K562 (cell line): ENCODE measurements around the gene TPD52L1. TPM values are rescaled to one million over a fixed set of nuclear protein-coding genes. Genes with fewer than 3 reads are reported as not detected.

Experiments
- ATAC-seq: fragments of 200-7000 bp; cut with Tn5 transposase; 3 replicates; pipeline ENCODE4 v1.9.1; 2020; ENCODE audit warnings: moderate library complexity
- BruUV-seq: library from RNA; stranded (reverse); fragments of 400-500 nt; replicated peaks from 2 replicates; lab custom pipeline; 2021; lab: Mats Ljungman, UMichigan
- CTCF ChIA-PET: fragments of 300-600 bp; formaldehyde crosslinking; extraction: SDS; loops from one replicate; lab custom pipeline; 2021; ENCODE audit warnings: low intra/inter-chr PET ratio; lab: Yijun Ruan, JAX
- POLR2A ChIA-PET: fragments of 300-600, 350-650 bp; sonication (Branson Sonifier 250); formaldehyde crosslinking; extraction: SDS; loops from one replicate; lab custom pipeline; 2021; ENCODE audit warnings: antibody characterized with exemption, inconsistent platforms; lab: Yijun Ruan, JAX
- DNase-seq, 4 experiments: peaks; one replicate each; pipeline versions ENCODE4 v3.0.0 to v3.0.0-alpha.2; 2011 to 2018; ENCODE audit warnings: low spot score in 3 of 4, mixed read lengths in 3 of 4; ENCODE audit errors: extremely low read depth in 1 of 4
- FAIRE-seq: peaks from 2 replicates; lab custom pipeline; 2011; peaks lifted over from hg19 to GRCh38; lab: Jason Lieb, UNC
- H2AFZ ChIP-seq: 2 replicates; pipeline ENCODE4 v1.6.0; 2011; ENCODE audit warnings: low read depth, low read length, control low read depth, inconsistent platforms
- H3K27ac ChIP-seq: fragments of 200-600 bp; 3 replicates; pipeline ENCODE4 v1.8.0; 2011; ENCODE audit warnings: low read depth, mild to moderate bottlenecking, control low read depth, inconsistent platforms, low read length, moderate library complexity, mixed read lengths; ENCODE audit errors: extremely low read depth
- H3K27me3 ChIP-seq, 2 experiments: fragments of 300-600 bp in 1 of 2; 2 replicates in 1 of 2; 3 replicates in 1 of 2; pipeline versions ENCODE4 v1.6.0 to v1.8.0; 2011; ENCODE audit warnings: inconsistent platforms in 2 of 2, low read length in 2 of 2, mild to moderate bottlenecking in 1 of 2, mixed read lengths in 1 of 2, moderate library complexity in 1 of 2; ENCODE audit not compliant: control insufficient read depth in 2 of 2, insufficient read depth in 2 of 2
- H3K36me3 ChIP-seq: fragments of 300-600 bp; 3 replicates; pipeline ENCODE4 v1.8.0; 2011; ENCODE audit warnings: mild to moderate bottlenecking, low read length, inconsistent platforms; ENCODE audit not compliant: control insufficient read depth, insufficient read depth
- H3K4me1 ChIP-seq, 2 experiments: fragments of 200-600 bp in 1 of 2; replicated peaks in 1 of 2; 2 replicates in 1 of 2; 3 replicates in 1 of 2; pipeline versions ENCODE4 v1.5.1 to v1.8.0; 2011; ENCODE audit warnings: inconsistent platforms in 2 of 2, low read length in 2 of 2, mild to moderate bottlenecking in 1 of 2, mixed read lengths in 1 of 2, moderate library complexity in 1 of 2; ENCODE audit not compliant: control insufficient read depth in 2 of 2, insufficient read depth in 2 of 2
- H3K4me2 ChIP-seq: 2 replicates; pipeline ENCODE4 v1.6.1; 2011; ENCODE audit warnings: low read length, control low read depth, inconsistent platforms, mixed read lengths; ENCODE audit not compliant: insufficient read depth
- H3K4me3 ChIP-seq: fragments of 200-600 bp; sonication (generic), shearing (Covaris generic); 2 replicates; pipeline ENCODE4 v1.5.1; 2016; ENCODE audit warnings: control low read depth, inconsistent platforms
- H3K79me2 ChIP-seq: fragments of 200-600 bp; 3 replicates; pipeline ENCODE4 v1.8.0; 2011; ENCODE audit warnings: low read length, inconsistent platforms; ENCODE audit not compliant: control insufficient read depth, insufficient read depth
- H3K9ac ChIP-seq, 2 experiments: 2 replicates each; pipeline versions ENCODE4 v1.6.0 to v1.6.1; 2011; ENCODE audit warnings: low read depth in 2 of 2, low read length in 2 of 2, control low read depth in 1 of 2, inconsistent platforms in 1 of 2, mild to moderate bottlenecking in 1 of 2, mixed read lengths in 1 of 2; ENCODE audit not compliant: insufficient read depth in 1 of 2
- H3K9me1 ChIP-seq: one replicate; pipeline ENCODE4 v1.6.0; 2011; ENCODE audit warnings: inconsistent platforms, mild to moderate bottlenecking, low read length, moderate library complexity; ENCODE audit not compliant: control insufficient read depth, insufficient read depth
- H3K9me3 ChIP-seq: replicated peaks from 2 replicates; pipeline ENCODE4 v1.5.1; 2011; ENCODE audit warnings: low read depth, low read length, inconsistent platforms; ENCODE audit not compliant: control insufficient read depth, insufficient read depth
- H4K20me1 ChIP-seq: replicated peaks from 2 replicates; pipeline ENCODE4 v1.6.1; 2011; ENCODE audit warnings: low read length, inconsistent platforms, mixed read lengths; ENCODE audit not compliant: control insufficient read depth, insufficient read depth
- CBFA2T3 ChIP-seq: fragments of 450-650 bp; IDR thresholded peaks from 2 replicates; pipeline ENCODE4 v1.6.1; 2017
- CEBPG ChIP-seq, 3 experiments: fragments of 200-800 bp in 1 of 3; sonication (Bioruptor generic) in 1 of 3; sonication (generic) in 1 of 3; formaldehyde crosslinking in 1 of 3; IDR thresholded peaks in 2 of 3; conservative IDR thresholded peaks in 1 of 3; 2 replicates each; pipeline versions ENCODE4 v1.6.1 to v1.8.0; 2016 to 2022; ENCODE audit warnings: missing compliant biosample characterization in 2 of 3, missing genetic modification characterization in 2 of 3, mild to moderate bottlenecking in 1 of 3, missing genetic modification reagents in 1 of 3
- NFIX ChIP-seq: fragments of 250-450 bp; sonication (Bioruptor Pico); IDR thresholded peaks from 2 replicates; pipeline ENCODE4 v1.4.0; 2020; ENCODE audit warnings: low read depth, mild to moderate bottlenecking, moderate library complexity
- NR2F6 ChIP-seq: fragments of 450-650 bp; formaldehyde crosslinking; IDR thresholded peaks from 2 replicates; pipeline ENCODE4 v1.4.0; 2020; ENCODE audit warnings: mild to moderate bottlenecking
- POLR2AphosphoS2 ChIP-seq: IDR thresholded peaks from 2 replicates; pipeline ENCODE4 v1.6.1; 2012; ENCODE audit warnings: low read length, improper control_type of control experiment
- PRMT5 ChIP-seq: sonication (generic); formaldehyde crosslinking; IDR thresholded peaks from 2 replicates; pipeline ENCODE4 v1.5.0; 2020; ENCODE audit warnings: missing genetic modification reagents
- RERE ChIP-seq: sonication (generic); formaldehyde crosslinking; IDR thresholded peaks from 2 replicates; pipeline ENCODE4 v1.8.0; 2023; ENCODE audit warnings: missing genetic modification reagents, mild to moderate bottlenecking, borderline replicate concordance
- SIN3B ChIP-seq: fragments of 450-650 bp; IDR thresholded peaks from 2 replicates; pipeline ENCODE4 v1.6.1; 2017; ENCODE audit warnings: low read depth, mild to moderate bottlenecking, moderate library complexity
- SOX6 ChIP-seq: fragments of 450-650 bp; IDR thresholded peaks from 2 replicates; pipeline ENCODE4 v1.6.1; 2014; ENCODE audit warnings: mild to moderate bottlenecking
- TCF7L2 ChIP-seq: fragments of 150-350 bp; IDR thresholded peaks from 2 replicates; pipeline ENCODE4 v1.6.1; 2016; ENCODE audit warnings: low read depth, mild to moderate bottlenecking, low read length, moderate library complexity
- U2AF1 ChIP-seq: fragments of 200-400 bp; formaldehyde crosslinking; optimal IDR thresholded peaks from 2 replicates; pipeline ENCODE3; 2017; ENCODE audit warnings: mild to moderate bottlenecking, low read depth, low read length, moderate library complexity
- ZBTB2 ChIP-seq: fragments of 450-650 bp; IDR thresholded peaks from 2 replicates; pipeline ENCODE4 v1.6.1; 2016; ENCODE audit warnings: antibody characterized with exemption
- ZNF444 ChIP-seq: fragments of 250-450 bp; sonication (Bioruptor Pico); IDR thresholded peaks from 2 replicates; pipeline ENCODE4 v1.4.0; 2020; ENCODE audit warnings: mild to moderate bottlenecking, moderate library complexity
- ZZZ3 ChIP-seq: fragments of 450-650 bp; IDR thresholded peaks from 2 replicates; pipeline ENCODE4 v1.6.1; 2016; ENCODE audit warnings: antibody characterized with exemption, mild to moderate bottlenecking, moderate library complexity
- WGBS: fragments of 100-300 bp; shearing (Covaris generic); methylation state at CpG from one replicate; pipeline ENCODE4 v1.1.6; 2016; ENCODE audit warnings: low coverage, mixed read lengths; ENCODE audit not compliant: insufficient coverage; ENCODE audit errors: missing lambda C conversion rate; 5-methylcytosine and 5-hydroxymethylcytosine counted together
- in situ Hi-C: fragments of 300-500 bp; cut with MboI; formaldehyde crosslinking; loops from 4 replicates; pipeline ENCODE4 v1.15.0; 2018; ENCODE audit warnings: inconsistent platforms, mixed read lengths
- intact Hi-C: fragments of 100-400 bp; cut with micrococcal nuclease; formaldehyde crosslinking; loops from 2 replicates; pipeline ENCODE4 v1.14.2; 2022
- polyA plus RNA-seq, 8 experiments: library from polyadenylated mRNA; depleted of rRNA in 4 of 8; stranded (reverse) in 5 of 8; unstranded in 3 of 8; fragments of >200 nt; fragmentation: Nextera tagmentation in 2 of 8; fragmentation: Illumina TruSeq in 1 of 8; extraction: Ambion mirVana in 2 of 8; extraction: Trizol in 1 of 8; gene quantifications; 2 replicates each; pipeline versions ENCODE4 v1.2.1 to v1.2.3, GENCODE V29; 2011 to 2014; ENCODE audit warnings: inconsistent platforms in 1 of 8, missing spikeins in 1 of 8
- total RNA-seq, 7 experiments: library from RNA; depleted of rRNA in 6 of 7; stranded (reverse); fragments of >200 nt in 6 of 7; fragmentation: Illumina TruSeq in 2 of 7; extraction: Trizol in 2 of 7; gene quantifications; 2 replicates each; pipeline versions ENCODE4 v1.2.1 to v1.2.3, GENCODE V29; 2011 to 2021; ENCODE audit warnings: low replicate concordance in 1 of 7

TPD52L1 gene
- total and polyA plus RNA-seq, 9 of the 15 experiments (the other 6 are each of a cell fraction or from before 2014, with no cell fraction given): 12.9 to 149 (median 75.7) TPM

- intact Hi-C loops: no loop called here
- ATAC-seq: no peak
- Histone ChIP-seq H3K9me1 (no peaks in the 10 kb centered on the region), H3K4me3 (no peak overlapping the region), H3K4me2 (no peak overlapping the region), H3K9me3 (no peaks in the 10 kb centered on the region), H3K36me3 (no peaks in the 10 kb centered on the region), H3K4me1 (no peaks in the 10 kb centered on the region), H4K20me1 (no peaks in the 10 kb centered on the region), H3K27ac (no peak overlapping the region), H2AFZ (no peak overlapping the region), H3K79me2 (no peaks in the 10 kb centered on the region), H3K9ac (no peak overlapping the region), H3K27me3 (no peaks in the 10 kb centered on the region)
- WGBS: 19% methylated on average over 1 of the region's 1 CpG
- no peak for FAIRE-seq
- CTCF ChIA-PET: no interaction called here
- POLR2A ChIA-PET: interaction anchor here (0.6 to 1.4 kb wide), 3 partner anchors 13 to 441 kb away, joined by 3 to 5 read pairs (median 4); partner anchors contain the start of gene TPD52L1
- TF ChIP-seq RERE (CRISPR knock-in tag): no peak
- TF ChIP-seq POLR2AphosphoS2: no peak
- no peak for TF ChIP-seq SOX6
- no peak for TF ChIP-seq SIN3B
- no peak for TF ChIP-seq CBFA2T3
- TF ChIP-seq NR2F6 (CRISPR knock-in tag): no peak
- no peak for TF ChIP-seq CEBPG (CRISPR knock-in tag; IDR thresholded peaks at IDR 0.05)
- no peak for TF ChIP-seq CEBPG (tag; conservative IDR thresholded peaks at IDR 0.05 in 1 of 2, IDR thresholded peaks at IDR 0.05 in 1 of 2)
- no peak for TF ChIP-seq ZBTB2
- no peak for TF ChIP-seq PRMT5 (CRISPR knock-in tag)
- no peak for TF ChIP-seq TCF7L2
- TF ChIP-seq NFIX (CRISPR knock-in tag): no peak
- TF ChIP-seq ZNF444 (CRISPR knock-in tag): no peak
- TF ChIP-seq ZZZ3: no peak
- TF ChIP-seq U2AF1: no peak
- in situ Hi-C loops: no loop called here
- no TSS peak for BruUV-seq
- no peak for DNase-seq
Observed at GRCh38 chr6:125132058-125132457, 21.5 kb upstream of the TPD52L1 start.
